Activated naive CD8-positive, alpha-beta T cell treated with anti-CD3 and anti-CD28 coated beads, Interleukin-2, amount 10 ng/mL, durations not matched to agents 7 days and 5 days (primary cell): ENCODE data around the gene NOTCH3. TPM values are rescaled to one million over a fixed set of nuclear protein-coding genes. Genes with fewer than 3 reads are reported as not detected.

Experiments used
- ATAC-seq: fragments of 150-1000 bp; cut with Tn5 transposase; one replicate; pipeline ENCODE4 v1.10.0; 2021; ENCODE audit warnings: low read depth, moderate library complexity
- POLR2A ChIA-PET: fragments of 350-600 bp; sonication (Branson Sonifier 250); formaldehyde crosslinking; loops from one replicate; lab custom pipeline; 2021; ENCODE audit warnings: antibody characterized with exemption; lab: Charles Lee
- DNase-seq: peaks from one replicate; pipeline ENCODE4 v3.0.0; 2021
- H3K27ac Mint-ChIP-seq: one replicate; pipeline ENCODE4 v1.8.0; 2022; ENCODE audit warnings: mild to moderate bottlenecking, mixed read lengths
- H3K27me3 Mint-ChIP-seq: one replicate; pipeline ENCODE4 v1.8.0; 2022; ENCODE audit warnings: mild to moderate bottlenecking, moderate library complexity, mixed read lengths
- H3K36me3 Mint-ChIP-seq: one replicate; pipeline ENCODE4 v1.8.0; 2021; ENCODE audit warnings: mild to moderate bottlenecking, mixed read lengths
- H3K4me1 Mint-ChIP-seq: one replicate; pipeline ENCODE4 v1.8.0; 2021; ENCODE audit warnings: mixed read lengths
- H3K4me3 Mint-ChIP-seq: one replicate; pipeline ENCODE4 v1.8.0; 2022; ENCODE audit warnings: mild to moderate bottlenecking, moderate library complexity, mixed read lengths
- H3K9me3 Mint-ChIP-seq: one replicate; pipeline ENCODE4 v1.8.0; 2021; ENCODE audit warnings: mixed read lengths
- total RNA-seq, 2 experiments: library from RNA; stranded (reverse); gene quantifications; one replicate each; pipeline ENCODE4 v1.2.3, GENCODE V29; 2021

The NOTCH3 gene
- total RNA-seq, 2 experiments from 2014 or later, result 0.22 to 0.31 TPM

DNA sequence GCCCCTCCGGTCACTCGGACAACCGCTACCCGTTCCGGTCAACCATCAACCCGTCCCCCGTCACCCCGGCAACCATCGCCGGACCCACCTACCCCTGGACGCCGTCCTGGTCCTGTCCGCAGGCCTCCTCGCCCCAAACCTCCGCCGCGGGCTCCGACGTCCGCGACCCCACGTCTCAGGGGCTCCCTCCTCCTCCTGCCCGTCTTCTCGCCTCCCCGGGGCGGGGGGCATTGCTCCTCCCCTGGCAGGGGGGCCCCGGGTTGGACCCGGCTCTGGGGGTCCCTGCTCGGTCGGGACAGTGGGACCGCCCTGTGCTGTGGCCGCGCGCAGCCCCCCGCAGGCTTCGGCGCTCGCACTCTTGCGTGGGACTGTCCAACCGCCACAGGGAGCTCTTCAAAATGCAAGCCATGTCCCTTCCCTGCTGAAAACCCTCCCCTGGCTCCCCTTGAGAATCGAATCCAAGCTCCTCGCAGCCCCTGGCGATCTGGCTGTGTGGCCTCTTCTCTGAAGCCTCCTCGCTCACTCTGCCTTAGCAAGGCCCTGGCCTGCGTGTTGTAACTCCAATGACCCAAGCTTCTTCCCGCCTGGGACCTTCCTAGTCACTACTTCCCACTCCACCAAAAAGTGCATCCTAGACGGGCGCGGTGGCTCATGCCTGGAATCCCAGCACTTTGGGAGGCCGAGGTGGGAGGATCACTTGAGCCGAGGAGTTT, 23.0 kb upstream of the NOTCH3 start:
- no peak for ATAC-seq
- Mint-ChIP-seq H3K4me1 (peaks cover 10% of the 10 kb centered on the region), H3K4me3 (peak overlapping the region; percentile 81), H3K27ac (no peak overlapping the region), H3K36me3 (no peaks in the 10 kb centered on the region), H3K27me3 (peaks cover 26% of the 10 kb centered on the region), H3K9me3 (no peaks in the 10 kb centered on the region)
- POLR2A ChIA-PET, result interaction anchor here (1.0 kb wide), 1 partner anchor 195 kb away, joined by 3 read pairs; the partner anchor contains the start of gene AKAP8L
- DNase-seq, result no peak

DNA sequence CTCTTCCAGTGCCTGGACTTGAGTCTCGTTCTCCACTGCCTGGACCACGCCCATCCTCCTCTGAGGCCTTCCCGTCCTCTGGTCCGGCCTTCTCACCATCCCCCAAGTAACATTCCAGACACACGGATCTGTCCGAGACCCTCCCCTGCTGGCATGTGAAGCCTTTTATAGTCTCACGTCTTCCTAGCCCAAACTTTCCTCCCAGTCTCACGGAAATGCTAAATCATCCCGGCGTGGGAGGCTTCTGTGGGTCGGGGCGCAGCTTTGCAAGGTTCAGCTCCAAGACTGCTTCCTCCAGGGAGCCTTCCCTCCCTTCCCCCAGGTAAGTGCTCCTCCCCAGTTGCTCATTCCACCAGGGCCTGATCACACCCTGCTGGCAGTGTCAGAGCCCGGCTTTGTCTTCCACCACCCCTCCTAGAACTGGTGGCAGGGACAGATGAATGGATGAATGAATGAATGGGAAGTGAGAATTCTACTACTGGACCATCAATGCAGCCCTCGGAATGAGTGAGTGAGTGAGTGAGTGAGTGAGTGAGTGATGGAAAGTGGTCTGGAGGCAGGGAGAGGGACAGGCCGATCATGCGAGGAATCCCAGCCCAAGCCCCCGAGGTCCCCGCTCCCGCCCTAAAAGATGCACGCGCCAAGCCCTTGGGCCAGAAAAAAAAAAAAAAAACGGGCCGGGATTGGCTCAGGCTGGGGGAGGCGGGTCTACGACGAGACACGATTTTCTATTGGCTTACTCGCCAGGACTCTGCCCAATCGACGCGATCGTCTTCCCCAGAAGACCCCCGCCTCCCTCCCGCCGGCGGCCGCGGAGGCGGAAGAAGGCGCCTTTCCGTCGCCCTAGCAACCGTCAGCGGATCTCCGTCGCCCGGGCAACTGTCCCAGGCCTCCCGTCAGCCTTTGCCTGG, 22.2 kb upstream of the NOTCH3 start:
- DNase-seq (peak; percentile 80), ATAC-seq (peak; percentile 97)
- H3K4me3 Mint-ChIP-seq, result peak overlapping the region; percentile 81
- no peaks in the 10 kb centered on the region for H3K9me3 Mint-ChIP-seq
- peaks cover 10% of the 10 kb centered on the region for H3K4me1 Mint-ChIP-seq
- no peaks in the 10 kb centered on the region for H3K36me3 Mint-ChIP-seq
- no peak overlapping the region for H3K27ac Mint-ChIP-seq
- peaks cover 26% of the 10 kb centered on the region for H3K27me3 Mint-ChIP-seq
- POLR2A ChIA-PET, result interaction anchor here (1.0 kb wide), 1 partner anchor 196 kb away, joined by 3 read pairs; the partner anchor contains the start of gene AKAP8L

DNA sequence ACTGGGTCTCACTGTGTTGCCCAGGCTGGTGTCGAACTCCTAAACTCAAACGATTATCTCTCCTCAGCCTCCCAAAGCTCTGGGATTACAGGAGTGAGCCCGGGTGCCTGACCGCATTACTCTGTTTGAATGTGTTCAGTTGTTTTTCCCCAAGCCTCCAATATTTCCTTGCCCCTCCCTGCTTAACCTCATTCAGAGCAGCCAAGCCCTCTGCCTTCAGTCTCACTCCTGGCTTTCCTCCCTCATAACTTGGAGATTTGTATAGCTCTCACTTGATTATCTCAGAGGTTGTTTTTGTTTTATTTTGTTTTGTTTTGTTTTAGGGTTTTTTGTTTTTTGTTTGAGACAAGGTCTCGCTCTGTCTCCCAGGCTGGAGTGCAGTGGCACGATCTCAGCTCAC, 20.0 kb upstream of the NOTCH3 start:
- no peak for ATAC-seq
- peaks cover 26% of the 10 kb centered on the region for H3K27me3 Mint-ChIP-seq
- H3K4me1 Mint-ChIP-seq, result peaks cover 10% of the 10 kb centered on the region
- H3K36me3 Mint-ChIP-seq, result no peaks in the 10 kb centered on the region
- DNase-seq, result no peak
- no peaks in the 10 kb centered on the region for H3K9me3 Mint-ChIP-seq
- no peak overlapping the region for H3K27ac Mint-ChIP-seq
- no peak overlapping the region for H3K4me3 Mint-ChIP-seq
- POLR2A ChIA-PET, result no interaction called here

DNA sequence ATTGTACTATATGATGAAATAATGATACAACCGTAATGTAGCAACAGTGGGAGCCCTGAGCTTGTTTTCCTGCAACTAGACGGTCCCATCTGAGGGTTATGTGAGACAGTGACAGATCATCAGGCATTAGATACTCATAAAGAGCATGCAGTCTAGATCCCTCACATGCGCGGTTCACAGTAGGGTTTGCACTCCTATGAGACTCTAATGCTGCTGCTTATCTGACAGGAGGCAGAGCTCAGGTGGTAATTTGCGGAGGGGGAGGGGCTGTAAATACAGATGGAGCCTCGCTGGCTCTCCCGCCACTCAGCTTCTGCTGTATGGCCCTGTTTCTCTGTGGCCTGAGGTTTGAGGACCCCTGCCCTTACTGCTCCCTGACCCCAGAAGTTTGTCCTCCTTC, 17.7 kb upstream of the NOTCH3 start:
- Mint-ChIP-seq H3K4me3 (no peak overlapping the region), H3K36me3 (no peaks in the 10 kb centered on the region), H3K4me1 (peaks cover 8% of the 10 kb centered on the region), H3K9me3 (no peaks in the 10 kb centered on the region), H3K27me3 (peaks cover 21% of the 10 kb centered on the region), H3K27ac (no peak overlapping the region)
- POLR2A ChIA-PET, result no interaction called here
- no peak for DNase-seq
- ATAC-seq, result no peak

DNA sequence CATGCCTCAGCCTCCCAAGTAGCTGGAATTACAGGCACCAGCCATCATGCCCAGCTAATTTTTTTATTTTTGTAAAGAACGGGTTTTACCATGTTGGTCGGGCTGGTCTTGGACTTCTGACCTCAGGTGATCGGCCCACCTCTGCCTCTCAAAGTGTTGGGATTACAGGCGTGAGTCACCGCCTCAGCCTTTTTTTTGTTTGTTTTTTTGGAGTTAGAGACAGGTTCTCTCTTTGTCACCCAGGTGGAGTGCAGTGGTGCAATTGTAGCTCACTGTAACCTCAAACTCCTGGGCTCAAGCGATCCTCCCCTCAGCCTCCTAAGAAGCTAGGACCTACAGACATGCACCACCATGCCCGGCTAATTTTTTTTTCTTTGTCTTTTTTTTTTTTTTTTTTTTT, 15.6 kb upstream of the NOTCH3 start:
- DNase-seq (no peak), ATAC-seq (no peak)
- POLR2A ChIA-PET, result no interaction called here
- Mint-ChIP-seq H3K4me3 (no peak overlapping the region), H3K27me3 (peaks cover 3% of the 10 kb centered on the region), H3K4me1 (no peaks in the 10 kb centered on the region), H3K36me3 (no peaks in the 10 kb centered on the region), H3K9me3 (no peaks in the 10 kb centered on the region), H3K27ac (no peak overlapping the region)

DNA sequence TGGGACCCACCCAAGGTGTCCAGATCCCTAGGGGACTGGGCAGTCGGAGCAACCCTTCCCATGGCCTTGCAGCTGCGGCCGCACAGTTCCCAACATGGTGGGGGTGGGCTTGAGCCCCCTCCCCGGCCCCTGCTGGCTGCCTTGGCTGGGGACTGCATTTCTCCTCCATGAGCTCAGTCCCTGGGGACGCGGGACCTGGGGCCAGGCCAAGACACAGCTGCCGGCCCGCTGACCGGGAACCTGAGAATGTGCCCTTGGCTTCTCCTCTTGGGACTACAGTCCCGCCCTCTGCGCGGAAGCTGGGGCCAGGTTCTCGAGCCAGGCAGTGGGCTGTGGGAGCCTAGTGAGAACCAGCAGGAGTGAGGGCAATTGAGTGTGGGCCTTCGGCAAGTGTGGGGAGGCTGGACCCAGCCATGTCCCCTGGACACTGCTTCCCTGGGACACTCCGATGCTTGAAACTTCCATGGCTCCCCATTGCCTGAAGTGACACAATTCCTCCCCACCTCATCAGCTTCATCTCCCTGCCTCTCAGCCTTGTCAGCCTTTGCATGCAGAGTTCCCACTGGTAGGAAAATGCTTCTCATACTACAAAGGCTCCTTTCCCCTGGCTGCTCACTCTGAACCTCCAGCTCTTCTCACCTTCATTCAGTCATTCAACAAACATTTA, 13.1 kb upstream of the NOTCH3 start:
- Mint-ChIP-seq H3K4me1 (no peaks in the 10 kb centered on the region), H3K9me3 (no peaks in the 10 kb centered on the region), H3K36me3 (no peaks in the 10 kb centered on the region), H3K27ac (no peak overlapping the region), H3K27me3 (peaks cover 3% of the 10 kb centered on the region), H3K4me3 (no peak overlapping the region)
- DNase-seq (no peak), ATAC-seq (no peak)
- POLR2A ChIA-PET, result no interaction called here

DNA sequence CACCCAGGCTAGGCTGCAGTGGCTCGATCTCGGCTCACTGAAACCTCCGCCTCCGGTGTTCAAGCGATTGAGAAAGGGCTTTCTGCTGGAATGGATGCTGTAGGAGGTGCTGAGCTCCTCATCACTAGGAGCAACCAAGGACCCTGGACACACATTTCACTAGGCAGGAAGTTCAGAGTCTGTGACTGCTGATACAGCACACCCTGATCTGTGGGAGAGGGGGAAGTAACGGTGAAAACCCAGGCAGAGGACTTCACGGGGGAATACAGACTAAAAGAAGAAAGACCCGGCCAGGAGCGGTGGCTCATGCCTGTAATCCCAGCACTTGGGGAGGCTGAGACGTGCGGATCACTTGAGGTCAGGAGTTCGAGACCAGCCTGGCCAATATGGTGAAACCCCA, 11.9 kb upstream of the NOTCH3 start:
- H3K27me3 Mint-ChIP-seq, result peaks cover 3% of the 10 kb centered on the region

DNA sequence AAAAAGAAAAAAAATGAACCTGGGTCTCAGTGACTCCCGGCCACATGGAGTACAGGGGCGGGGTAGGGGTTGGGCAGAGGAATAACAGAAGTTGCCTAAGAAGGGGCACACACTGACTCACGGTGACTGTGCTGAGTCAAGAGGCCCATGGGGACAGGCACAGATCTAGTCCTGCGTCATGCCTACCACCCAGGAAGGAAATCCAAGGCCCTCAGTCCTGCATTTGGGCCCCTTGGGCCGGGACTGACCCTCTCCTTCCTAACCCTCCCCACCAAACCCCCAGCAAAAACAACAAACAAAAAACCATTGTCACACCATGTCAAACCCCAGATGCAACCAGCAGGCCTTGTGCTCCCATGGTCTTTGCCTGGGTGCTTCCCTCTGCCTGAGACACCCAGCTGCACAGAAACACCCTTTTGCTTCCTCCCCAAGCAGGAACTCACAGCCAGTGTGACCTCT, 9.6 kb upstream of the NOTCH3 start:
- Mint-ChIP-seq H3K4me3 (no peak overlapping the region), H3K36me3 (no peaks in the 10 kb centered on the region), H3K27me3 (peaks cover 3% of the 10 kb centered on the region), H3K9me3 (no peaks in the 10 kb centered on the region), H3K27ac (no peak overlapping the region), H3K4me1 (no peaks in the 10 kb centered on the region)
- ATAC-seq (no peak), DNase-seq (no peak)
- POLR2A ChIA-PET, result no interaction called here

More for the DNA sequence above, 11.9 kb upstream of the NOTCH3 start:
- DNase-seq (no peak), ATAC-seq (no peak)
- Mint-ChIP-seq H3K4me3 (no peak overlapping the region), H3K9me3 (no peaks in the 10 kb centered on the region), H3K4me1 (no peaks in the 10 kb centered on the region), H3K36me3 (no peaks in the 10 kb centered on the region), H3K27ac (no peak overlapping the region)
- POLR2A ChIA-PET, result no interaction called here

DNA sequence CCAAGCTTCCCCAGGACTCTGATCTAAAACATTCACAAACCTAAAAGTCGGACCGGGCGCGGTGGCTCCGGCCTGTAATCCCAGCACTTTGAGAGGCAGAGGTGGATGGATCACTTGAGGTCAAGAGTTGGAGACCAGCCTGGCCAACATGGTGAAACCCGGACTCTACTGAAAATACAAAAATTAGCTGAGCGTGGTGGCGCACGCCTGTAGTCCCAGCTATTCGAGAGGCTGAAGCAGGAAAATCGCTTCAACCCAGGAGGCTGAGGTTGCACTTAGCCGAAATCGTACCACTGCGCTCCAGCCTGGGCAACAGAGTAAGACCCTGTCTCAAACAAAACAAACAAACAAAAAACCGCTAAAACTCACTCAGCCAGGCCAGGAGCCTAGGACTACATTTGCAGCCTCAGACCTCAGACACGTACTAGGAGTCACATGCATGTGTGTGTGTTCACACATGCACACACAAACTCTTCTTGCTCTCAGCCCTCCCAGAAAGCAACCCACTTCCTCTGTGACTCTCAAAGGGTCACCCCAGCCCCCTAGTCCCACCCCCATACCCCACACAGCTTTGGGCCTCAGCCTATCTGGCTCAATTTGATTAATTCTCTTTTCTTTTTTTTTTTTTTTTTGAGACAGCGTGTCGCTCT, 704 bp upstream of the NOTCH3 start:
- H3K27me3 Mint-ChIP-seq, result peaks cover 46% of the 10 kb centered on the region
- DNase-seq, result no peak
- POLR2A ChIA-PET, result no interaction called here
- no peak for ATAC-seq
- no peaks in the 10 kb centered on the region for H3K9me3 Mint-ChIP-seq
- H3K4me3 Mint-ChIP-seq, result peak overlapping the region; percentile 3
- H3K27ac Mint-ChIP-seq, result no peak overlapping the region
- H3K36me3 Mint-ChIP-seq, result no peaks in the 10 kb centered on the region
- peaks cover 7% of the 10 kb centered on the region for H3K4me1 Mint-ChIP-seq

DNA sequence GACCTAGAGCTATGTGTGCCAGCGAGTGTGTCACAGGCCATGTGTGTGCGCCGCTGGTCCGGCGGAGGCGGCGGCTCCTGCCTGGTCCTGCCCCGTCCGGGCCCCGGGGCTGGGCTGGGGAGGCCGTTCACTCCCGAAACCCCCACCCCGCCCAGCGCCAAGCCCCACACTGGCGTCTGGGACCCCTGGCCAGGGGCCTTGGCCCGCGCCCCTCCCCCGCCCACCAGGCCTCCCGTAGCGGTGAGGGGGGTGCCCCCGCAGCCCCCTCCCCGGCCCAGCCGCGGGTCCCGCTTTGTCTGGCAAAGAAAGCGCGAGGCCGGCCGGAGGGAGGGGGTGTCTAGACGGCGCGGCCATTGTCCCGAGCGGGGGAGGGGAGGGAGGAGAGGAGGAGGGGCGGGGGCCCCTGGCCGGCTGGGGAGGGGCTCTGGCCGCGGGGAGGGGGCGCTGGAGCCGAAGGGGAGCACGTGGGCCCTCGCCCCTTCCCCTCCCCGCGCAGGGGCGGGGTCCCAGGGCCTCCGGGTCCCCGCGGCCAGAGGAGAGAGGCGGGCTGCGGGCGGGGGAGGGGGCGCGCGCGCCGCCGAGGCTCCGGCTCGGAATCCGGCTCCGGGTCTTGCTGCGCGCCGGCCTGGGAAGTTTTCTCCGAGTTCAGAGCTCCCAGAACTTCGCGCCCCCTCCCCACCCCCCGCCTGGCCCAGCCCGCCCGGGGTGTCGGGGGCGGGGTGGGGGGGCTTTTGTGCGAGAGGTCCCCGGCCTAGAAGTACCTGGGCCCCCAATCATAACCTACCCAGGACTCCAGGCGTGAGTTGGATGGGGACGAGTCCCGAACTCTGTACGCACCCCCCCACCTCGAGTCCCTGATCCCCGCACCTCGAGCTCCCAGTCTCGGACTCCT, 888 bp downstream of the NOTCH3 start:
- no peak for ATAC-seq
- no peak overlapping the region for H3K27ac Mint-ChIP-seq
- peaks cover 7% of the 10 kb centered on the region for H3K4me1 Mint-ChIP-seq
- no peak for DNase-seq
- H3K4me3 Mint-ChIP-seq, result no peak overlapping the region
- H3K9me3 Mint-ChIP-seq, result no peaks in the 10 kb centered on the region
- POLR2A ChIA-PET, result no interaction called here
- no peaks in the 10 kb centered on the region for H3K36me3 Mint-ChIP-seq
- peaks cover 54% of the 10 kb centered on the region for H3K27me3 Mint-ChIP-seq

DNA sequence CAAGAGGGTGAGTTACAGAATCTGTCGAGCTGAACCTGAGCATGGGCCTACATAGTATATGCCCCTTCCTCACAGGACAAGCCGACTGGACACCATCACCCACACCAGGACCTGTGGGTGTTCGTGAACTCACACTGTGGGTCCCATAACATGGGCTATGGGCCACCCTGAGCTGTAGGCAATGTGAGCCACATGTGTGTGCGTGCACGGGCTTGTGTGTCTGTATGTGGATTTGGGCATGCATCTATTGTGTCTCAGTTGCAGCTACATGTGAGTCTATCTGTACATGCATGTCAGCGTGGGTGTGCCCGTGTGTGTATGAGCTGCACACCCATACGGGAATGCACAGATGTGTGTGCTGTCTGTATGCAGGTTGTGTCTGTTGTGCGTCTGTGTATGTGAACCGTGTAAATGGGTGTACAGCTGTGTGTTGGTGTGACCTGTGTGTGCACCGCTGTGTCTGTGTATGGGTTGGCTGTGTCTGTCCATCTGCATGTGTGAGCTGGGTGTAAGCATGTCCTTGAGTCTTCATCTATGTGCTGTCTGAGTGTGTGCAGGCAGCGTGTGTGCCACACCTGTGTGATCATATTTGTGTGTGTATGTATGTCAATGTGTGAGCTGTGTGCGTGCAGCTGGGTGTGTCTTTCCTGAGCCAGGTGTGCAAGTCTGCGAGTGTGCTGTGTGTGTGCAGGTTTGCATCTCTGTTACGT, 1.7 kb downstream of the NOTCH3 start:
- POLR2A ChIA-PET, result interaction anchor here (0.7 kb wide), 1 partner anchor 60 kb away, joined by 3 read pairs; no protein-coding TSS in a partner anchor
- Mint-ChIP-seq H3K36me3 (no peaks in the 10 kb centered on the region), H3K4me3 (no peak overlapping the region), H3K27me3 (peaks cover 60% of the 10 kb centered on the region), H3K4me1 (peaks cover 7% of the 10 kb centered on the region), H3K27ac (no peak overlapping the region), H3K9me3 (no peaks in the 10 kb centered on the region)
- ATAC-seq (no peak), DNase-seq (no peak)

DNA sequence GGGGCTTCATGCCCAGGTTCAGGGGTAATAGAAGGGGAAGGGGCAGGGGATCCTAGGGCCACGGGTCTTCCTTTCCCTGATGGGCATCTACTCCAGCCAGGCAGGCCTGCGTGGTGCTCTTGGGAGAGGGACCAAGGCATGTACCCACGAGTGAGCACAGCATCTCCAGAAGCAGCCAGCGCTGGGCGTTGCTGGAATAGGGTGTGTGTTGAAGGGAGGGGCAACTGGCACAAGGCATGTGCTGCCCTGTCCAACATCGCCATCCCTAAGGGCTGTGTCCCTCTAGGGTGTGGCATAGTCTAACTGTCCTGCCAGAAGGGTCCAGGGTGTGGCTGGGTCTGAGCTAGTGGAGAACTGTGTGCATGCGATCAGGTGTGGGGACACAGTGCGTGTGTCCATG, 2.9 kb downstream of the NOTCH3 start:
- peaks cover 7% of the 10 kb centered on the region for H3K4me1 Mint-ChIP-seq
- POLR2A ChIA-PET, result no interaction called here
- H3K27me3 Mint-ChIP-seq, result peaks cover 60% of the 10 kb centered on the region
- no peak for DNase-seq
- no peaks in the 10 kb centered on the region for H3K9me3 Mint-ChIP-seq
- H3K4me3 Mint-ChIP-seq, result no peak overlapping the region
- ATAC-seq, result no peak
- no peak overlapping the region for H3K27ac Mint-ChIP-seq
- H3K36me3 Mint-ChIP-seq, result no peaks in the 10 kb centered on the region
